Adipocyte (in vitro differentiated cells): Measurements from ENCODE around the gene AP3M1.
A peak's percentile ranks its signal among the peaks of the same experiment; 100 is the strongest.

Source experiments
- DNase-seq: peaks from one replicate; pipeline ENCODE4 v3.0.0-alpha.2; 2015; ENCODE audit warnings: low read depth
- H3K27me3 ChIP-seq: replicated peaks from 2 replicates; pipeline ENCODE4 v1.7.0; 2013; ENCODE audit warnings: mild to moderate bottlenecking, low read length, moderate library complexity; ENCODE audit not compliant: control insufficient read depth, insufficient read depth
- H3K36me3 ChIP-seq: 2 replicates; pipeline ENCODE4 v1.7.0; 2013; ENCODE audit warnings: low read length, mild to moderate bottlenecking, moderate library complexity; ENCODE audit not compliant: control insufficient read depth, insufficient read depth, severe bottlenecking
- H3K4me1 ChIP-seq: 2 replicates; pipeline ENCODE4 v1.7.0; 2013; ENCODE audit warnings: mild to moderate bottlenecking, low read length, moderate library complexity; ENCODE audit not compliant: control insufficient read depth, insufficient read depth
- H3K4me3 ChIP-seq: 2 replicates; pipeline ENCODE4 v1.7.0; 2013; ENCODE audit warnings: mild to moderate bottlenecking, low read length, moderate library complexity
- H3K9ac ChIP-seq: 2 replicates; pipeline ENCODE4 v1.7.0; 2013; ENCODE audit warnings: mild to moderate bottlenecking, low read length, moderate library complexity
- H3K9me3 ChIP-seq: 2 replicates; pipeline ENCODE4 v1.7.0; 2013; ENCODE audit warnings: mild to moderate bottlenecking, low read length, moderate library complexity; ENCODE audit not compliant: control insufficient read depth

AP3M1 gene

DNA sequence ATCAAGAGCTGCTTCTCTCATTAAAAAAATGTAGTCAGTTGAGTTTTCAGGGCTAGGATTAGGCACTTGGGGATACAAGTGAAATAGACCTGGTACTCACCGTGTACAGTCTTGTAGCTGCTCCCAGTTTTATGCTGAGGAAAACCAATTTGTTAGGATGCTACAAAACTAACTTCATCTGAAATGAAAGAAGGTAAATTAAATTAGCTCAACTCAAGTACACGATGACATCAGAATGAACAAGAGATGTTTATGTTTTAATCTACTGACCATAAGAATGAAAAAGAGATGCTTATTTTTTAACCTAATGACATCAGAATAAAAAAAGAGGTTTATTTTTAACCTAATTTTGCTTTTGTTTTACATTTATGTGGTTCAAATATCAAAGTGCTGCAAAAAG, 73.7 kb downstream of the AP3M1 start:
- Histone ChIP-seq H3K9ac (no peak overlapping the region), H3K36me3 (peaks cover 57% of the 10 kb centered on the region), H3K4me1 (peaks cover 43% of the 10 kb centered on the region), H3K27me3 (no peaks in the 10 kb centered on the region), H3K9me3 (no peaks in the 10 kb centered on the region), H3K4me3 (no peak overlapping the region)
- DNase-seq = no peak

DNA sequence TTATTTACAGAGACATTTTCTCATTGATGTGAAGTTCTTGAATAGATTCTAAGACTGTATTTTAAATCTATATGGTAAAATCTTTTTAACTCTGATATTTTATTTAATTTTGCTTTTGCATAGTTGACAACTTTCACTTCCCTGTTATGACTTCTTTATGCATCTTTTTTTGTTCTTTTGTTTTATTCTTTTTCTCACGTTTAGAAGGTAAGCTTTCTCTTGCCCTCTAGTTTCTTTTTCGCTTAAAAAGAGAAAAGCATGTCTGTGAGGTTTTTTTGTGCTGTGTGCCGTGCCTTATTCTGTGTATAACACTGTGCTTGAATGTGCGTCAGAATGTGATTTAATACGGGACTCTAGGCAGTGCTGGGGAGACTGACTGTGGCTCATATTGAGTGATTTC, 74.7 kb downstream of the AP3M1 start:
- DNase-seq = no peak
- Histone ChIP-seq H3K27me3 (no peaks in the 10 kb centered on the region), H3K4me3 (no peak overlapping the region), H3K9ac (no peak overlapping the region), H3K4me1 (peaks cover 43% of the 10 kb centered on the region), H3K9me3 (no peaks in the 10 kb centered on the region), H3K36me3 (peaks cover 63% of the 10 kb centered on the region)

DNA sequence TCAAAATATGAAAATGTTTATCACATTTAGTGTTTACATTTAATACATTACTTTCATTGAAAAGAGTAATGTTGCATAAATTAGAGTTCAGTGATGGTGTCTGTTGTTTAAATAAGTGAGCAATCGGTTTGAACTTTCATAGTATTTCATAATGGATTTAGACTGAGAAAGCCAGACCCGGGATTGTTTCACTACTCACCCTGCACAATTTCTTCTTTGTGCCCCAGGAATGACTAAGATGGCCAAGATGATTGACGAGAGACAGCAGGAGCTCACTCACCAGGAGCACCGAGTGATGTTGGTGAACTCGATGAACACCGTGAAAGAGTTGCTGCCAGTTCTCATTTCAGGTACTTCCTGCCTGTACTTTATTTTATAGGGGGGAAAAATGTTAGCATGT, 78.1 kb downstream of the AP3M1 start:
- Histone ChIP-seq H3K9me3 (no peaks in the 10 kb centered on the region), H3K4me1 (peaks cover 40% of the 10 kb centered on the region), H3K27me3 (no peaks in the 10 kb centered on the region), H3K9ac (no peak overlapping the region), H3K36me3 (peaks cover 62% of the 10 kb centered on the region), H3K4me3 (no peak overlapping the region)
- DNase-seq = peak; percentile 44

DNA sequence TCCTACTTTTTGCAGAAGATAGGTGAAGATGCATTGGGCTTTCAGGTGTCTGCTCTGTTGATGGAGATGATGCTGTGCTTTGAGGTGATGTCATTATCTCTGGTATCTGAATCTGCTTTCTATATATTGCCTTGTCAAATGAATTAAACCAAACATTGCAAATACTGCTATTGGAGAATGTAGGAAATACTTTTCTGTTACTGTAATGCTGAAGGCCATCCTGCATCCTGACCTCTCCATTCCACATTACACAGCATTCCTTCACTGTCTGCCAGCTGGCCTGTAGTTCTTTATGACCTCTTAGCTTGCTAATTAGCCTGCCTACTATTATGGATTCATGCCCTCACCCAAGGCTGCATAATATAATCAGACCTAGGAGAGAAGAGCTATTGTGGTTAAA, 79.5 kb downstream of the AP3M1 start:
- peak; percentile 86 for DNase-seq
- no peaks in the 10 kb centered on the region for H3K27me3 ChIP-seq
- H3K4me3 ChIP-seq = no peak overlapping the region
- H3K9ac ChIP-seq = no peak overlapping the region
- peaks cover 52% of the 10 kb centered on the region for H3K36me3 ChIP-seq
- H3K9me3 ChIP-seq = no peaks in the 10 kb centered on the region
- peaks cover 44% of the 10 kb centered on the region for H3K4me1 ChIP-seq
